Stomach smooth muscle (tissue), 2 donors: ENCODE data around the gene HIF1A.
"Not testable (repeated sequence)": the region's sequence is repeated elsewhere in the genome, so short reads cannot be mapped to it uniquely, and the experiment has no call there.

Experiments
- H3K27ac ChIP-seq: one replicate; pipeline ENCODE4 v1.7.0; 2013; ENCODE audit warnings: mild to moderate bottlenecking, low read length, inconsistent platforms
- H3K27me3 ChIP-seq, 2 donors: one replicate each; pipeline ENCODE4 v1.7.0; 2013; ENCODE audit warnings: low read length in 2 of 2; ENCODE audit not compliant: insufficient read depth in 2 of 2, control insufficient read depth in 1 of 2
- H3K36me3 ChIP-seq, 2 donors: one replicate each; pipeline ENCODE4 v1.7.0; 2013; ENCODE audit warnings: low read length in 2 of 2; ENCODE audit not compliant: control insufficient read depth in 2 of 2, insufficient read depth in 2 of 2
- H3K4me1 ChIP-seq: one replicate; pipeline ENCODE4 v1.7.0; 2013; ENCODE audit warnings: low read length; ENCODE audit not compliant: control insufficient read depth, insufficient read depth
- H3K4me3 ChIP-seq, 2 donors: one replicate each; pipeline ENCODE4 v1.7.0; 2013; ENCODE audit warnings: low read length in 2 of 2
- H3K9ac ChIP-seq, 2 donors: one replicate each; pipeline ENCODE4 v1.7.0; 2013; ENCODE audit warnings: low read length in 2 of 2, mild to moderate bottlenecking in 1 of 2
- H3K9me3 ChIP-seq, 2 donors: one replicate each; pipeline ENCODE4 v1.7.0; 2013; ENCODE audit warnings: low read length in 2 of 2; ENCODE audit not compliant: control insufficient read depth in 2 of 2
- donor health status: healthy.
- donor health status: Pancreatic carcinoma.

HIF1A gene

DNA sequence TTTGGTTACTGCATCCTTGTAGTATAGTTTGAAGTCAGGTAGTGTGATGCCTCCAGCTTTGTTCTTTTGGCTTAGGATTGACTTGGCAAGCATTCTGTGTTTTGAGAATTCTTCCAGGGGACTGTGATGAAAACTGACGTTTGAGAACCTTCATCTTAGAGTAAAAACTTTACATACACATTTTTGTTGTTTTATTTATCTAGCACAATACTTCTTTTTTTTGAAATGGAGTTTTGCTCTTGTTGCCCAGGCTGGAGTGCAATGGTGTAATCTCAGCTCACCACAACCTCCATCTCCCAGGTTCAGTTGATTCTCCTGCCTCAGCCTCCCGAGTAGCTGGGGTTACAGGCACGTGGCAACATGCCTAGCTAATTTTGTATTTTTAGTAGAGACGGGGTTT, 13.4 kb downstream of the HIF1A start:
- H3K4me3 ChIP-seq, H3K9ac ChIP-seq, H3K4me1 ChIP-seq, H3K27me3 ChIP-seq, H3K27ac ChIP-seq, H3K36me3 ChIP-seq, H3K9me3 ChIP-seq: not testable (repeated sequence)

DNA sequence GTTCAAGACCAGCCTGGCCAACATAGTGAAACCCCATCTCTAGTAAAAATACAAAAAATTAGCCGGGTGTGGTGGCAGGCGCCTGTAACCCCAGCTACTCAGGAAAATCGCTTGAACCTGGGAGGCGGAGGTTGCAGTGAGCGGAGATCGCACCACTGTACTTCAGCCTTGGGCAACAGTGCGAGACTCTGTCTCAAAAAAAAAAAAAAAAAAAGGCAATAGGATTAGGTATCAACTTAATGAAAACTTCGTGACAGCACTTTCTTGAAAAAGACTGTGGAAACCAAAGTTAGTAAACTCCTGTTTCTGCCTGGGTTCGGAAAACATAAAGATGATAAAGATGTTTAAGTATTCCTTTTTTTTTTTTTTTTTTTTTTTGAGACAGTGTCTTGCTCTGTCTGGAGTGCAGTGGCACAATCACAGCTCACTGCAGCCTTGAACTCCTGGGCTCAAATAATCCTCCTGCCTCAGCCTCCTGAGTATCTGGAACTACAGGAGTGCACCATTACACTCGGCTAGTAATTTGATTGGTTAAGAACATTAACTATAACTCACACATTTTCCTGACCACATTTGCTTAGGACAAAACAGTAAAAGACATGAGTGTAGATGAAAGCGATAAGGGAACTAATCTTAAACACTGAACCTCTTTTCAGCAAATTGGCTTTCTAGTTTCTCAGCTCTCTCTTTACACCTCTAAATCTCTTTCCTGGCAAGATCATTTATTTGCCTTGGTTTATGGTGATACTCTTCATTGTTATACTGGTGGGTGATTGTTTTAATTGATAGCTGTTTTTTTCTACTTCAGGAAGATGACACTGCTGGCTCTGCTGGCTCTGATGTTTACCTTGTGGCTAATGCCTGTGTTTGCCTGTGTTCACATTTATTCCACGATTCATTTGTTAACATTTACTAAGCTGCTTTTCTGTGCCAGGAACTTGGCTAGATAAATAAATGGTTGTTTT, 15.8 kb downstream of the HIF1A start:
- H3K27ac ChIP-seq = no peak overlapping the region
- no peaks in the 10 kb centered on the region for H3K36me3 ChIP-seq
- H3K4me1 ChIP-seq = peaks cover 3% of the 10 kb centered on the region
- no peaks in the 10 kb centered on the region for H3K27me3 ChIP-seq
- H3K9ac ChIP-seq = no peak overlapping the region
- no peak overlapping the region for H3K4me3 ChIP-seq
- H3K9me3 ChIP-seq = no peaks in the 10 kb centered on the region

DNA sequence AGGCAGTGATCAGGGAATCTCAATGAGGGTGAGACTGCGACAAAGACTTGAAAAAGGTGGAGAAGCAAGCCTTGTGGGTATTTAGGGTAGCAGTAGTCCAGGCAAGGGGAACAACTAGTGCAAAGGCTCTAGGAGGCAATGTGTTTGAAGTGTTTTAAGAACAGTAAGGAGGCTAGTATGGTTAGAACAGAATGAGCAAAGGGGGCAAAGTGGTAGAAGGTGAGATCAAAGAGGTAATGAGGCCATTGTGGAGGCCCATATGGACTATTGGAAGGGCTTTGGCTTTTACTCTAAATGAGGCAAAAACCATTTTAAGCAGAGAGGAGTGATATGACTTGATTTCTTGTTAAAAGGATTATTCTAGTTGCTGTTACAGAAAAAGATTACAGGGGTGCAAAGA, 16.8 kb downstream of the HIF1A start:
- Histone ChIP-seq H3K9ac (no peak overlapping the region), H3K27me3 (no peaks in the 10 kb centered on the region), H3K36me3 (no peaks in the 10 kb centered on the region), H3K4me1 (peaks cover 3% of the 10 kb centered on the region), H3K4me3 (no peak overlapping the region), H3K9me3 (no peaks in the 10 kb centered on the region), H3K27ac (no peak overlapping the region)

DNA sequence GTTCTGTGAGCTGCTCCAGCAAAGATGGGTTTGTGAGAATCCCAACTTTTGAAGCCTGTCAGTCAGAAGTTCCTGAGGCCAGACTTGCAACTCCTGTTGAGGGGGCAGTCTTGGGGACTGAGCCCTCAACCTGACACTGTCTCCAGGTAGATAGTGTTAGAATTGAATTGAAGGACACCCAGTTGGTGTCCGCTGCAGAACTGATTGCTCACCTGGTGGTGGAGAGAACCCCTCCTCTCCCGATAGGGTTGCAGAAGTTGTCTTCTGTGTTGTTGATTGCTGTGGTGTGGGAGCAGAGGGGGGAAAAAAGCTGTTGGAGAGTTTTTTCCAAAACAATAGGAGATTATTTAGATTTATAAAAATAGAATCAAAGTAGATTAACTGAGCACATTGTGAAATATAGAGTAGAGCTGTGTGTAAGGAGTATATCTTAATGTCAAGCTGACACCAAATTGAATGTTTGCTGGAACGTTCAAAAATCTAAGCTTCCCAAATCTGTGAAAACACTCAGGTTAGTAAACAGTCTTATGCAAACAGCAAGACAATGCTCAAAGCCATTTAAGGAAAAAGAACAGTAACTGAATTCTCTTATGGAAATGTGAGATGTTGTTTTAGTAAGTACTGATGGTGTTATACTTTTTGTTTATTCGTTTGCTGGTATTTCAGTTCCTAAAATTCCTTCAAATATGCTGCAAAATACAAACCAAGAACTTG, 18.6 kb downstream of the HIF1A start:
- Histone ChIP-seq H3K27ac (no peak overlapping the region), H3K27me3 (no peaks in the 10 kb centered on the region), H3K4me3 (no peak overlapping the region), H3K4me1 (peaks cover 3% of the 10 kb centered on the region), H3K9ac (no peak overlapping the region), H3K9me3 (no peaks in the 10 kb centered on the region), H3K36me3 (no peaks in the 10 kb centered on the region)

DNA sequence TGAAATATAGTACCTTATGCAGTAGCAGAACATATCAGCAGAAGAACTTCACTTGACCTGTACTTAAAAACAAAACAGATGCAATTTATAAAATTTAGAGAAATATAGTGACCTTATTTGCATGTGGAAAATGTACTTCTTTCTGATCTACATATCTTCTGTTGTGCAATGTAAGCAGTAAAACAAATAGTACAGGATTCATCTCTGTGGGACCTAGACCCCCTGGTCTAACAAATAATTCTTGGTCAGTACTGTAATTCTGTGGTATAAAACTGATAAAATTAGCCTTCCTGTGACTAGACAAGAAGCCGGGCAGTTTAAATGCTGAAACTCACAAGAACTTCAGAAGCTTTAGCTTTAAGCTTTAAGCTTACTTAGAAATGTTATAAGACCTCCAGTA, 21.6 kb downstream of the HIF1A start:
- Histone ChIP-seq H3K4me1 (peaks cover 3% of the 10 kb centered on the region), H3K4me3 (no peak overlapping the region), H3K27me3 (no peaks in the 10 kb centered on the region), H3K9ac (no peak overlapping the region), H3K27ac (no peak overlapping the region), H3K36me3 (peaks cover 0 to under 1% of the 10 kb centered on the region in 2 donors), H3K9me3 (no peaks in the 10 kb centered on the region)

DNA sequence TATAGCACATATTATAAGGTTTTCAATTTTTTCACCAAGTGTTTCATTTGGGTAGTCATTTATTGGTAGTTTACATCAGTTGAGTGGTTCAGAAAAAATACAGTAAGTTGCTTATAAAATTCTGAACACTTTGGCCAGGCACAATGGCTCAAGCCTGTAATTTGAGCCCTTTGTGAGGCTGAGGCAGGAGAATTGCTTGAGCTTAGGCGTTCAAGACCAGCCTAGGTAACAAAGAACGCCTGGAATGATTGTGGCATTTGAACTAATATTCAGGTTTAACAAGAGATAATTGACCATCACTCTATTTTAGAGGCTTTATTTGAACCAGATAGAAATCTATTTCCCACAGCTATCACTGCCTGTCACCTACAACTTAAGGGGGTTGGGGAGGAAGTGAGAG, 22.7 kb downstream of the HIF1A start:
- Histone ChIP-seq H3K9ac (no peak overlapping the region), H3K27ac (no peak overlapping the region), H3K36me3 (peaks cover 0 to 3% of the 10 kb centered on the region in 2 donors), H3K4me1 (peaks cover 3% of the 10 kb centered on the region), H3K9me3 (no peaks in the 10 kb centered on the region), H3K27me3 (no peaks in the 10 kb centered on the region), H3K4me3 (no peak overlapping the region)

DNA sequence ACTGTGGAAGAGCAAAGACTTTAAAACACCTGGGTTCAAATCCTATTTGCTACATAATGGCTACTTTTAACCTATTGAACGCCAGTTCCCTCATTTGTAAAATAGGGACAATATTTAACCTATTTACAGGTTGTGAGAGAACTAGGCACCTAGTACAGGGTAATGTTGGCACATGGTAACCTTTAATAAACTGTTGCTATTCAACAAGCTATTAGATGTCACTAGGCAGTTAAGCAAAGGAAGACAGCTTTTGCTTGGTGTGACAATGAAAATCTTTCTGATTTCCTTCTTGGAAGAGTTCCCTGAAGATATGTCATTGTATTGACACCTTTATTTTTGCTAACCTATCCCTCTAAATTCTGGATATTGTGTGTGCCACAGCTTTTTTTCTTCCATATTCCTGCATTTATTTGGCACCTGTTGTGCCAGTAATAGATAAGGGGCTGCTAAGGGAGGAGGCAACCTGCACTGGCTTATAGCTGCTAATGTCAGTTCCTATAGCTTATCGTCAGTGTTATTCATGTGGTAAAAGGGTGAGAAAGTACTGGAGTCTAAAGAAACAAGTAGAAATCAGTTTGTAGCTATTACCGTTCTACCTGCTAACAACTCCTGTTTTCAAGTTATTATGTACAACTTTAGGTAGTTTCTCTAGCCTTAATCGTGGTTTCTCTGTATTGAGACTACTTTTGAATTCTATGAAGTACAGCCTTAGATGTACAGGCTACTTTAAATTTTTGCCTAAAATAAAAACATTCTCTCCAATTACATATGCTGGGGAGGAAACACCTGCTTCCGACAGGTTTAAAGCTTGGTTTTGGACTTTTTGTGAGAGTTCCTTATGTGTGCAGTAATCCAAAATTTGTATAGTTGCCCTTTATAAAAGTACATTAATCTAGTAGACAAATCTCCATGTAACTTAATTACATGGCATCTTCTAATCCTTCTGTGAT, 24.3 kb downstream of the HIF1A start:
- Histone ChIP-seq H3K9ac (no peak overlapping the region), H3K9me3 (no peaks in the 10 kb centered on the region), H3K27ac (no peak overlapping the region), H3K4me3 (no peak overlapping the region), H3K4me1 (no peaks in the 10 kb centered on the region), H3K27me3 (no peaks in the 10 kb centered on the region), H3K36me3 (peaks cover 3 to 4% of the 10 kb centered on the region in 2 donors)

DNA sequence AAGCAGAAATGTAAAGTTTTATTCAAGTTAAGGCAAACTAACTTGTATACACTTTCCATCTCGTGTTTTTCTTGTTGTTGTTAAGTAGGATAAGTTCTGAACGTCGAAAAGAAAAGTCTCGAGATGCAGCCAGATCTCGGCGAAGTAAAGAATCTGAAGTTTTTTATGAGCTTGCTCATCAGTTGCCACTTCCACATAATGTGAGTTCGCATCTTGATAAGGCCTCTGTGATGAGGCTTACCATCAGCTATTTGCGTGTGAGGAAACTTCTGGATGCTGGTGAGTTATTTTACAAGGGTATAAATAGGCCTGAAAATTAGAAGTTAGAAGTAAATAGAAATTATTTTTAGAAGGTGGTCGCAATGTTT, 25.0 kb downstream of the HIF1A start:
- Histone ChIP-seq H3K36me3 (peaks cover 3 to 8% of the 10 kb centered on the region in 2 donors), H3K27me3 (no peaks in the 10 kb centered on the region), H3K9me3 (no peaks in the 10 kb centered on the region), H3K4me1 (no peaks in the 10 kb centered on the region), H3K4me3 (no peak overlapping the region), H3K27ac (no peak overlapping the region), H3K9ac (no peak overlapping the region)

DNA sequence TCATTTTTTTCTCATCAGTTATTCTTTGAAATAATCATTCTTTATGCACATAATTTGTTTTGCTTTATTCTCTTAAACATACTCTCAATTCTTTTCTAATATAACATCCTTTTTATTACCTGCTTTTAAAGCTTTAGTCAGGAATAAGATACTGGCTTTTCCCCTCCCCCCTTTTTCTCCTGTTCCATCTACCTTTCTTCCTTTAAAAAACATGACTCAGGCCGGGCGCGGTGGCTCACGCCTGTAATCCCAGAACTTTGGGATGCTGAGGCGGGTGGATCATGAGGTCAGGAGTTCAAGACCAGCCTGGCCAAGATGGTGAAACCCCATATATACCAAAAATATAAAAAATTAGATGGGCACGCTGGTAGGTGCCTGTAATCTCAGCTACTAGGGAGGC, 25.4 kb downstream of the HIF1A start:
- Histone ChIP-seq H3K9me3 (no peaks in the 10 kb centered on the region), H3K9ac (no peak overlapping the region), H3K27me3 (no peaks in the 10 kb centered on the region), H3K4me3 (no peak overlapping the region), H3K27ac (no peak overlapping the region), H3K36me3 (peaks cover 3 to 8% of the 10 kb centered on the region in 2 donors), H3K4me1 (no peaks in the 10 kb centered on the region)

DNA sequence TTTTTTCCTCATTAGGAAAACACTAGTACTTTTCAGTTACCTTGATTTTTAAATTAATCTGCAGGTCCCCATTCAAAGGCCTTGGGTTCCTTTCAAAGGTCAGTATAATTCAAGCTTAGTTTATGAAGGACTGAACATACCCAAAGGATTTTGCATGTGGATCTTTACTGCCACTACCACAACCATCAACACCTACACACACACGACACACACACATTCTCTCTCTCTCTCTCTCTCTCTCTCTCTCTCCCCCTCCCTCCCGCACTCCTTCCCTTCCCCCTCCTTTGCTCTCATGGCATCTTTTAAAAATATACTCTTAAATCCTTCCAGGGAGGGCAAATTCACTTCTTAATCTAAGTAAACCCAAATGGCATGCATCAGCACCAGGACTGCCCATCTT, 28.8 kb downstream of the HIF1A start:
- Histone ChIP-seq H3K9me3 (no peaks in the 10 kb centered on the region), H3K4me1 (no peaks in the 10 kb centered on the region), H3K9ac (no peak overlapping the region), H3K27me3 (no peaks in the 10 kb centered on the region), H3K27ac (no peak overlapping the region), H3K4me3 (no peak overlapping the region), H3K36me3 (peaks cover 8 to 21% of the 10 kb centered on the region in 2 donors)
